H1 (cell line): Measurements from ENCODE around the gene TGM2. TPM values are rescaled to one million over a fixed set of nuclear protein-coding genes. Genes with fewer than 3 reads are reported as not detected.

ENCODE experiments used
- CTCF ChIA-PET: fragments of 300-600 bp; sonication (Branson Sonifier 250); formaldehyde crosslinking; loops from one replicate; lab custom pipeline; 2021; ENCODE audit not compliant: partially characterized antibody; lab: Charles Lee
- POLR2A ChIA-PET: fragments of 300-600 bp; sonication (Branson Sonifier 250); formaldehyde crosslinking; loops from one replicate; lab custom pipeline; 2021; ENCODE audit warnings: inconsistent platforms; ENCODE audit not compliant: partially characterized antibody; lab: Charles Lee
- DNase-seq, 2 experiments: peaks; one replicate each; pipeline versions ENCODE4 v3.0.0 to v3.0.0-alpha.2; 2010 to 2022; ENCODE audit warnings: low spot score in 2 of 2, low read depth in 1 of 2, mixed read lengths in 1 of 2
- FAIRE-seq: peaks from 2 replicates; lab custom pipeline; 2011; peaks lifted over from hg19 to GRCh38; lab: Jason Lieb, UNC
- H2AFZ ChIP-seq: 2 replicates; pipeline ENCODE4 v1.8.1; 2012; ENCODE audit warnings: low read length, inconsistent platforms
- H2AK5ac ChIP-seq: 2 replicates; pipeline ENCODE4 v1.6.1; 2013; ENCODE audit warnings: low read depth, low read length
- H2BK120ac ChIP-seq: replicated peaks from 2 replicates; pipeline ENCODE3; 2013; ENCODE audit warnings: low read depth, low read length, inconsistent platforms
- H2BK12ac ChIP-seq: 2 replicates; pipeline ENCODE4 v1.6.1; 2013; ENCODE audit warnings: low read depth, low read length
- H2BK15ac ChIP-seq: 2 replicates; pipeline ENCODE4 v1.6.1; 2013; ENCODE audit warnings: low read length
- H2BK20ac ChIP-seq: 2 replicates; pipeline ENCODE4 v1.6.1; 2013; ENCODE audit warnings: low read length
- H2BK5ac ChIP-seq: 2 replicates; pipeline ENCODE4 v1.6.1; 2013; ENCODE audit warnings: low read depth, low read length
- H3K14ac ChIP-seq: 2 replicates; pipeline ENCODE4 v1.6.1; 2013; ENCODE audit warnings: inconsistent platforms; ENCODE audit not compliant: insufficient read length
- H3K18ac ChIP-seq: 2 replicates; pipeline ENCODE4 v1.6.1; 2013; ENCODE audit warnings: low read length; ENCODE audit errors: extremely low read depth
- H3K23ac ChIP-seq: 2 replicates; pipeline ENCODE4 v1.6.1; 2013; ENCODE audit warnings: inconsistent platforms; ENCODE audit not compliant: insufficient read length
- H3K23me2 ChIP-seq: 2 replicates; pipeline ENCODE4 v1.6.1; 2013; ENCODE audit warnings: low read depth, low read length
- H3K27ac ChIP-seq: 2 replicates; pipeline ENCODE4 v1.6.1; 2011; ENCODE audit warnings: low read depth, low read length, inconsistent platforms
- H3K27me3 ChIP-seq, 4 experiments: replicated peaks in 1 of 4; 1 replicate in 1 of 4; 2 replicates in 3 of 4; pipeline versions ENCODE4 v1.6.1 to v1.8.1; 2011 to 2013; ENCODE audit warnings: low read length in 3 of 4, mild to moderate bottlenecking in 3 of 4, inconsistent platforms in 2 of 4, mixed read lengths in 2 of 4, moderate library complexity in 1 of 4; ENCODE audit not compliant: control insufficient read depth in 3 of 4, insufficient read depth in 3 of 4; ENCODE audit errors: extremely low read depth in 1 of 4
- H3K36me3 ChIP-seq, 4 experiments: 2 replicates each; pipeline versions ENCODE4 v1.6.1 to v1.8.1; 2011 to 2013; ENCODE audit warnings: mild to moderate bottlenecking in 4 of 4, low read length in 3 of 4, moderate library complexity in 2 of 4, control low read depth in 1 of 4, inconsistent platforms in 1 of 4; ENCODE audit not compliant: insufficient read depth in 4 of 4, control insufficient read depth in 2 of 4
- H3K4ac ChIP-seq: replicated peaks from 2 replicates; pipeline ENCODE3; 2013; ENCODE audit warnings: low read length, low read depth, mixed read lengths, inconsistent platforms; ENCODE audit not compliant: insufficient read length
- H3K4me1 ChIP-seq, 4 experiments: replicated peaks in 1 of 4; 1 replicate in 1 of 4; 2 replicates in 3 of 4; pipeline versions ENCODE4 v1.6.1 to v1.8.1; 2011 to 2013; ENCODE audit warnings: low read length in 3 of 4, inconsistent platforms in 2 of 4, mixed read lengths in 1 of 4; ENCODE audit not compliant: insufficient read depth in 4 of 4, control insufficient read depth in 3 of 4
- H3K4me2 ChIP-seq, 2 experiments: 2 replicates each; pipeline versions ENCODE4 v1.6.1 to v1.8.1; 2011 to 2013; ENCODE audit warnings: low read depth in 2 of 2, low read length in 2 of 2, control low read depth in 1 of 2, inconsistent platforms in 1 of 2, mild to moderate bottlenecking in 1 of 2; ENCODE audit not compliant: insufficient read depth in 1 of 2
- H3K4me3 ChIP-seq, 4 experiments: fragments of 200-600, 300-600 bp in 1 of 4; sonication (generic), shearing (Covaris generic), sonication (Bioruptor Twin) in 1 of 4; 2 replicates each; pipeline versions ENCODE4 v1.5.1 to v1.8.1; 2011 to 2016; ENCODE audit warnings: low read length in 4 of 4, low read depth in 3 of 4, control low read depth in 2 of 4, inconsistent platforms in 2 of 4, mild to moderate bottlenecking in 2 of 4, mixed read lengths in 1 of 4, moderate library complexity in 1 of 4; ENCODE audit not compliant: insufficient read depth in 2 of 4; ENCODE audit errors: extremely low read depth in 1 of 4
- H3K56ac ChIP-seq: replicated peaks from 2 replicates; pipeline ENCODE3; 2013; ENCODE audit warnings: low read depth, mild to moderate bottlenecking, mixed read lengths, low read length, inconsistent platforms; ENCODE audit not compliant: insufficient read length
- H3K79me1 ChIP-seq: 2 replicates; pipeline ENCODE4 v1.6.1; 2013; ENCODE audit warnings: low read depth, low read length, control low read depth
- H3K79me2 ChIP-seq, 2 experiments: 2 replicates each; pipeline versions ENCODE4 v1.6.1 to v1.8.1; 2012 to 2013; ENCODE audit warnings: low read length in 2 of 2, mild to moderate bottlenecking in 2 of 2, inconsistent platforms in 1 of 2; ENCODE audit not compliant: insufficient read depth in 2 of 2, control insufficient read depth in 1 of 2
- H3K9ac ChIP-seq, 4 experiments: replicated peaks in 1 of 4; 1 replicate in 1 of 4; 2 replicates in 3 of 4; pipeline versions ENCODE4 v1.6.1 to v1.8.1; 2011 to 2013; ENCODE audit warnings: low read depth in 3 of 4, low read length in 3 of 4, control low read depth in 2 of 4, mild to moderate bottlenecking in 2 of 4, moderate library complexity in 2 of 4, inconsistent platforms in 1 of 4; ENCODE audit errors: extremely low read depth in 1 of 4
- H3K9me3 ChIP-seq, 2 experiments: 2 replicates each; pipeline versions ENCODE4 v1.6.1 to v1.8.1; 2012 to 2013; ENCODE audit warnings: mild to moderate bottlenecking in 2 of 2, moderate library complexity in 2 of 2, control low read depth in 1 of 2, inconsistent platforms in 1 of 2, low read depth in 1 of 2, low read length in 1 of 2, mixed read lengths in 1 of 2; ENCODE audit not compliant: insufficient read depth in 2 of 2
- H4K20me1 ChIP-seq, 2 experiments: replicated peaks in 1 of 2; 2 replicates each; pipeline versions ENCODE3 to v1.8.1; 2011 to 2013; ENCODE audit warnings: inconsistent platforms in 2 of 2, low read length in 2 of 2, mild to moderate bottlenecking in 1 of 2; ENCODE audit not compliant: insufficient read depth in 2 of 2, control insufficient read depth in 1 of 2
- H4K5ac ChIP-seq: 2 replicates; pipeline ENCODE4 v1.6.1; 2013; ENCODE audit warnings: low read length, low read depth, mixed read lengths, inconsistent platforms; ENCODE audit not compliant: insufficient read length
- H4K8ac ChIP-seq: 2 replicates; pipeline ENCODE4 v1.8.0; 2013; ENCODE audit warnings: mild to moderate bottlenecking, moderate library complexity, low read length, inconsistent platforms; ENCODE audit not compliant: insufficient read depth; ENCODE audit errors: extremely low read depth
- H4K91ac ChIP-seq: replicated peaks from 2 replicates; pipeline ENCODE3; 2013; ENCODE audit warnings: low read length, mixed read lengths, inconsistent platforms; ENCODE audit not compliant: insufficient read length
- ATF2 ChIP-seq: IDR thresholded peaks from 2 replicates; pipeline ENCODE4 v1.6.1; 2012; ENCODE audit warnings: low read length, inconsistent platforms
- MAFK ChIP-seq: IDR thresholded peaks from 2 replicates; pipeline ENCODE4 v1.6.1; 2012; ENCODE audit warnings: low read depth, mild to moderate bottlenecking, improper control_type of control experiment, low read length
- WGBS, 2 experiments: shearing (Covaris generic) in 1 of 2; methylation state at CpG; one replicate each; pipeline versions ENCODE4 v1.1.6 to v1.1.7; 2013 to 2015; ENCODE audit warnings: low lambda C conversion rate in 2 of 2, mixed read lengths in 2 of 2, inconsistent platforms in 1 of 2, low coverage in 1 of 2, missing lambda C conversion rate in 1 of 2; ENCODE audit not compliant: insufficient replicate concordance in 2 of 2, insufficient coverage in 1 of 2, insufficient read length in 1 of 2; ENCODE audit errors: extremely low coverage in 1 of 2, missing lambda C conversion rate in 1 of 2; 5-methylcytosine and 5-hydroxymethylcytosine counted together
- polyA plus RNA-seq, 7 experiments: library from polyadenylated mRNA; depleted of rRNA in 3 of 7; stranded (reverse) in 5 of 7; unstranded in 2 of 7; fragments of >200 nt in 5 of 7; fragments of 200-250 nt in 2 of 7; gene quantifications; 1 replicate in 5 of 7; 2 replicates in 1 of 7; 4 replicates in 1 of 7; pipeline versions ENCODE4 v1.2.1 to v1.2.3, GENCODE V29; 2011 to 2013; ENCODE audit warnings: missing spikeins in 2 of 7, mixed read lengths in 2 of 7
- total RNA-seq: library from RNA; stranded (reverse); fragmentation: NEBNext Ultra II Directional; extraction: Animal tissue kit (Norgen Biotek cat#: 25700); gene quantifications from 2 replicates; pipeline ENCODE4 v1.2.1, GENCODE V29; 2021

Gene TGM2
- total and polyA plus RNA-seq, 2 of the 8 experiments (the other 6 are each of a cell fraction or from before 2014, with no cell fraction given): 0.86 to 1.0 TPM

DNA sequence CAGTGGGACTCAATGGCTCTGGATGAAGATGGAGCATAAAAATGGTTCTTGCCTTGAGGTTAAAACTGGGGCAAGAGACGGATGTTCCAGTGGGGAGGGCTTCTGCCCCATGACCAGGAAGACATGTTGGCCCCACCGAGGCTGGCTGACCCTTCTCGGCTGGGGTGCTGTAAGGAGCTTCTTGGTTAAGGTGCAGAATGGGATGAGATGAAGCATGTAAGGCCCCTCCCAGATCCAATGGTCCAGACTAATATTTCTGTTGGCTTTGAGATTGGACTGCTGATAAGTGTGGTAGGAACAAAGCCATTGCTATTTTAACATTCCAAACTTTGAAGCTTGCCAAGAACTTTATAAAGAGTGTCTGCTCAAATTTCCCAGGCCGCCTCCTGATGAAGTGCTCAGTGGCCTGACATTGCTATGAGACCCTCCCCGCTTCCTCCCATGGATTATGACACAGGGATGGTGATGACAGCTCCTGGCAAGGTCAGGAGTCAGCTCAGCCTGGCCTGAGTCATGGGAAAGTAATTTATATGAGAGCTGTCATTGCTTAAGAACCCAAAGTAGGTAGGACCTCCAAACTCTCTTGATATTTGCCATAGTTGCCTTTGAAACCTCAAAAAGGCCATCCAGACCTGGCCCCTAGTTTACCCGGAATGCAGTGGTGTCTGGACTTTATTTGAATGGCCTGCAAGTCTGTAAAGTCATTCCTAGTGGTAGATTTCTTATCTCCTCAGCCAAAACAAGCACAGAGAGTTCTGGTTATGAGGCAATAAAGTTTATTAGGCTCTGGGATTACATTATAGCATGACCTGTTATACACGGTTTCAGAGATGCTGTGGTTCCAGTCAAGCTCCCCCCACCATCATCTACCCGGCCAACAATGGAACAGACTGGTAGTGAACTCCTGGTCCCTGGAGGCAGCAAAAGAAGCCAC lies 55.2 kb downstream of the TGM2 start:
- no peak overlapping the region for H2BK20ac ChIP-seq
- no peaks in the 10 kb centered on the region for H3K4me1 ChIP-seq
- H3K27ac ChIP-seq: no peak overlapping the region
- H2BK12ac ChIP-seq: no peak overlapping the region
- FAIRE-seq: no peak
- H4K5ac ChIP-seq: no peak overlapping the region
- 85% methylated on average over 8 of the region's 8 CpGs; no CpG with 5 or more reads in 1 of the 2 experiments for WGBS, 2 experiments
- no peaks in the 10 kb centered on the region for H3K9me3 ChIP-seq
- H2BK120ac ChIP-seq: no peak overlapping the region
- no peak overlapping the region for H4K91ac ChIP-seq
- ChIA-PET CTCF (interaction anchor here (0.8 to 7.5 kb wide), 5 partner anchors 9 to 120 kb away, joined by 3 to 198 read pairs (median 3); no protein-coding TSS in a partner anchor), POLR2A (no interaction called here)
- no peaks in the 10 kb centered on the region for H3K27me3 ChIP-seq
- H3K23me2 ChIP-seq: no peaks in the 10 kb centered on the region
- no peak overlapping the region for H3K23ac ChIP-seq
- no peak overlapping the region for H3K18ac ChIP-seq
- H2AK5ac ChIP-seq: no peak overlapping the region
- H3K9ac ChIP-seq: no peak overlapping the region
- H3K4me3 ChIP-seq: no peak overlapping the region
- H2BK5ac ChIP-seq: no peak overlapping the region
- H3K14ac ChIP-seq: no peak overlapping the region
- H3K36me3 ChIP-seq: no peaks in the 10 kb centered on the region
- H4K20me1 ChIP-seq: no peaks in the 10 kb centered on the region
- H2AFZ ChIP-seq: no peak overlapping the region
- no peak overlapping the region for H3K4ac ChIP-seq
- H2BK15ac ChIP-seq: no peak overlapping the region
- H4K8ac ChIP-seq: no peak overlapping the region
- no peak for TF ChIP-seq ATF2
- TF ChIP-seq MAFK: no peak
- TF ChIP-seq, all 59 proteins: peak for 0
- DNase-seq: peak in 1 of 2 experiments; percentile 7
- Histone ChIP-seq H3K79me1 (no peaks in the 10 kb centered on the region), H3K56ac (no peak overlapping the region), H3K4me2 (no peak overlapping the region), H3K79me2 (no peaks in the 10 kb centered on the region)
